Breast epithelium (tissue), 3 donors: ENCODE measurements around the gene HIBADH.

Source experiments
- CTCF ChIP-seq, 3 donors: fragments of 450-650 bp; IDR thresholded peaks; one replicate each; pipeline ENCODE4 v1.5.1; 2016 to 2017; ENCODE audit warnings: antibody characterized with exemption in 3 of 3, mild to moderate bottlenecking in 3 of 3, moderate library complexity in 3 of 3
- POLR2A ChIP-seq: fragments of 450-650 bp; IDR thresholded peaks from one replicate; pipeline ENCODE4 v1.6.1; 2016; ENCODE audit warnings: antibody characterized with exemption, mild to moderate bottlenecking, moderate library complexity

DNA sequence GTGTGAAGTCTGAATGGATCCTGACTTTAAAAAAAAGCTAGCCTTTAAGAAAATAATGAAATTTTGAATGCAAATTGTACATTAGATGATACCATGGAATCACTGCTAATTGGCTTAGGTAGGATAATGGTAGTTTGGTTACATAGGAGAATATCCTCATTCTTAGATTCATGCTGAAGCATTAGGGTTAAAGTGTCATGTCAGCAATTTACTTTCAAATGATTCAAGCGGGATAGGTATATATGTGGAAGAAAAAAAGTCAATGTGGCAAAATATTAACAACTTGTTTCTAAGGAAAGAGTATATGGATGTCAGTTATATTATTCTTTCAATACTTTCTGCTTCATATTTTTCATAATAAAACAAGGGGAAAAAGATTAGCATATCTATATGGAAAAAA, 7.5 kb downstream of the HIBADH start:
- TF ChIP-seq CTCF (IDR thresholded peaks at IDR 0.05), result no peak
- no peak for TF ChIP-seq POLR2A
